AG04450 (cell line): Measurements from ENCODE around the gene NOX3. TPM values are rescaled to one million over a fixed set of nuclear protein-coding genes. Genes with fewer than 3 reads are reported as not detected.

ENCODE experiments used
- CTCF ChIA-PET: fragments of 300-600, 350-600 bp; formaldehyde crosslinking; extraction: SDS; loops from one replicate; lab custom pipeline; 2022; ENCODE audit warnings: antibody characterized with exemption, inconsistent platforms; lab: Charles Lee
- POLR2A ChIA-PET: fragments of 350-600 bp; formaldehyde crosslinking; extraction: SDS; loops from one replicate; lab custom pipeline; 2021; ENCODE audit warnings: antibody characterized with exemption, inconsistent platforms; lab: Yijun Ruan, JAX
- DNase-seq: peaks from one replicate; pipeline ENCODE4 v3.0.0-alpha.2; 2011; ENCODE audit warnings: low read depth, low spot score
- H3K27ac ChIP-seq: one replicate; pipeline ENCODE4 v1.5.1; 2012; ENCODE audit warnings: low read depth, low read length, control low read depth
- H3K27me3 ChIP-seq: one replicate; pipeline ENCODE4 v1.6.0; 2012; ENCODE audit warnings: low read length; ENCODE audit not compliant: control insufficient read depth, insufficient read depth
- H3K4me3 ChIP-seq: 2 replicates; pipeline ENCODE4 v1.5.1; 2011; ENCODE audit warnings: mild to moderate bottlenecking, low read depth, low read length, control low read depth
- H3K9me3 ChIP-seq: 2 replicates; pipeline ENCODE4 v1.5.1; 2012; ENCODE audit warnings: low read length; ENCODE audit not compliant: control insufficient read depth, insufficient read depth
- polyA plus RNA-seq: library from polyadenylated mRNA; depleted of rRNA; stranded (reverse); fragments of >200 nt; gene quantifications from 2 replicates; pipeline ENCODE4 v1.2.3, GENCODE V29; 2011
- TF ChIP-seq, protein P1 (sequence below): IDR thresholded peaks from 2 replicates; pipeline ENCODE4 v1.5.1; 2011; ENCODE audit warnings: low read depth, low read length, control low read depth, inconsistent platforms

NOX3 gene
- polyA plus RNA-seq, 1 experiment: not detected

GRCh38 chr6:155497273-155497672 is 41.6 kb upstream of the NOX3 start:
- TF ChIP-seq, protein P1, sequence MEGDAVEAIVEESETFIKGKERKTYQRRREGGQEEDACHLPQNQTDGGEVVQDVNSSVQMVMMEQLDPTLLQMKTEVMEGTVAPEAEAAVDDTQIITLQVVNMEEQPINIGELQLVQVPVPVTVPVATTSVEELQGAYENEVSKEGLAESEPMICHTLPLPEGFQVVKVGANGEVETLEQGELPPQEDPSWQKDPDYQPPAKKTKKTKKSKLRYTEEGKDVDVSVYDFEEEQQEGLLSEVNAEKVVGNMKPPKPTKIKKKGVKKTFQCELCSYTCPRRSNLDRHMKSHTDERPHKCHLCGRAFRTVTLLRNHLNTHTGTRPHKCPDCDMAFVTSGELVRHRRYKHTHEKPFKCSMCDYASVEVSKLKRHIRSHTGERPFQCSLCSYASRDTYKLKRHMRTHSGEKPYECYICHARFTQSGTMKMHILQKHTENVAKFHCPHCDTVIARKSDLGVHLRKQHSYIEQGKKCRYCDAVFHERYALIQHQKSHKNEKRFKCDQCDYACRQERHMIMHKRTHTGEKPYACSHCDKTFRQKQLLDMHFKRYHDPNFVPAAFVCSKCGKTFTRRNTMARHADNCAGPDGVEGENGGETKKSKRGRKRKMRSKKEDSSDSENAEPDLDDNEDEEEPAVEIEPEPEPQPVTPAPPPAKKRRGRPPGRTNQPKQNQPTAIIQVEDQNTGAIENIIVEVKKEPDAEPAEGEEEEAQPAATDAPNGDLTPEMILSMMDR: no peak
- no peak overlapping the region for H3K27ac ChIP-seq
- ChIA-PET CTCF (no interaction called here), POLR2A (no interaction called here)
- H3K27me3 ChIP-seq: no peaks in the 10 kb centered on the region
- H3K4me3 ChIP-seq: no peak overlapping the region
- no peak for DNase-seq
- no peaks in the 10 kb centered on the region; the same call in 1 of the 2 replicates for H3K9me3 ChIP-seq

GRCh38 chr6:155495011-155495768 is 39.6 kb upstream of the NOX3 start:
- peak; percentile 81 for DNase-seq
- POLR2A ChIA-PET: no interaction called here
- CTCF ChIA-PET: interaction anchor here (0.7 to 3.0 kb wide), 19 partner anchors 10 to 387 kb away, joined by 3 to 46 read pairs (median 4); no protein-coding TSS in a partner anchor
- no peak overlapping the region for H3K4me3 ChIP-seq
- H3K9me3 ChIP-seq: no peaks in the 10 kb centered on the region; the same call in 1 of the 2 replicates
- peak overlapping the region; percentile 80 for H3K27ac ChIP-seq
- no peaks in the 10 kb centered on the region for H3K27me3 ChIP-seq
- TF ChIP-seq, protein P1: peak; percentile 69

GRCh38 chr6:155493694-155494143 is 38.1 kb upstream of the NOX3 start:
- TF ChIP-seq, protein P1: no peak
- Histone ChIP-seq H3K27me3 (no peaks in the 10 kb centered on the region), H3K27ac (peak overlapping the region; percentile 90), H3K9me3 (no peaks in the 10 kb centered on the region), H3K4me3 (no peak overlapping the region)
- ChIA-PET CTCF (interaction anchor here (0.6 to 3.0 kb wide), 2 partner anchors 166 to 290 kb away, joined by 4 to 46 read pairs; no protein-coding TSS in a partner anchor), POLR2A (interaction anchor here (0.6 to 1.6 kb wide), 3 partner anchors 76 to 528 kb away, joined by 4 to 8 read pairs (median 5); no protein-coding TSS in a partner anchor)
- peak; percentile 98 for DNase-seq

DNA sequence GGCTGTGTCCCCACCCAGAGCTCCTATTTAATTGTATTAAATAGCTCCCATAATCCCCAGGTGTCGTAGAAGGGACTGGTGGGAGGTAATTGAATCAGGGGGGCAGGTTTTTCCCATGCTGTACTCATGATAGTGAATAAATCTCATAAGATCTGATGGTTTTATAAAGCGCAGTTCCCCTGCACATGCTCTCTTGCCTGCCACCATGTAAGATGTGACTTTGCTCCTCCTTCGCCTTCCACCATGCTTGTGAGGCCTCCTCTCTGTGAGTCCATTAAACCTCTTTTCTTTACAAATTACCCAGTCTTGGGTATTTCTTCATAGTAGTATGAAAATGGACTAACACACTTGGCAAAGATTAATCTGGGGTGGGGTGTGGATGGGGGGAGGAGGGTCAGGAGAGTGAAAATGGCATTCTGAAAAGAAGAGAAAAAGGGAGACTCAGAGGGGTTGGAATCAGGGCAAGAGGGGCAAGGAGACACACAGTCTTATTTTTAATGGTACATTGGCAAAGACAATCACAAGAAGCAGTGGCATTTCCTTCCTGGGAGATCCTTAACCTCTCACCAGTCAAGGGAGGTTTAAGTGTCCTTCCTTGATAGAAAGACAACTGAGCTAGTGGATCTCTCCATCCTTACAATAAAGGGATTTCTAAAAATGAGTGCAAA is 37.5 kb upstream of the NOX3 start:
- no peaks in the 10 kb centered on the region for H3K27me3 ChIP-seq
- no peak for DNase-seq
- peak overlapping the region; percentile 90 for H3K27ac ChIP-seq
- no peaks in the 10 kb centered on the region for H3K9me3 ChIP-seq
- POLR2A ChIA-PET: interaction anchor here (0.6 to 1.6 kb wide), 3 partner anchors 75 to 529 kb away, joined by 4 to 8 read pairs (median 5); no protein-coding TSS in a partner anchor
- CTCF ChIA-PET: interaction anchor here (1.0 to 3.0 kb wide), 2 partner anchors 11 to 165 kb away, joined by 4 to 46 read pairs; no protein-coding TSS in a partner anchor
- TF ChIP-seq, protein P1: no peak
- H3K4me3 ChIP-seq: no peak overlapping the region
